Keratinocyte (primary cell): ENCODE data around the gene ADAT1. TPM values are rescaled to one million over a fixed set of nuclear protein-coding genes. Genes with fewer than 3 reads are reported as not detected.

Experiments used
- DNase-seq: peaks from one replicate; pipeline ENCODE4 v3.0.0-alpha.2; 2011; ENCODE audit warnings: low read depth, missing footprints, low spot score
- FAIRE-seq: peaks from 2 replicates; lab custom pipeline; 2011; peaks lifted over from hg19 to GRCh38; lab: Jason Lieb, UNC
- H2AFZ ChIP-seq: 2 replicates; pipeline ENCODE4 v1.6.0; 2012; ENCODE audit warnings: low read length, control low read depth, inconsistent platforms; ENCODE audit not compliant: control insufficient read depth
- H3K27ac ChIP-seq: 2 replicates; pipeline ENCODE4 v1.5.1; 2011; ENCODE audit warnings: low read length; ENCODE audit not compliant: control insufficient read depth, insufficient read depth
- H3K27me3 ChIP-seq: 3 replicates; pipeline ENCODE4 v1.6.0; 2011; ENCODE audit warnings: low read length; ENCODE audit not compliant: control insufficient read depth, insufficient read depth; ENCODE audit errors: extremely low read depth
- H3K36me3 ChIP-seq, 2 experiments: 2 replicates in 1 of 2; 3 replicates in 1 of 2; pipeline ENCODE4 v1.5.1; 2011; ENCODE audit warnings: low read length in 2 of 2, mild to moderate bottlenecking in 1 of 2; ENCODE audit not compliant: control insufficient read depth in 2 of 2, insufficient read depth in 2 of 2; ENCODE audit errors: extremely low read depth in 1 of 2
- H3K4me1 ChIP-seq: 3 replicates; pipeline ENCODE4 v1.5.1; 2011; ENCODE audit warnings: low read length; ENCODE audit not compliant: control insufficient read depth, insufficient read depth; ENCODE audit errors: extremely low read depth
- H3K4me2 ChIP-seq: 3 replicates; pipeline ENCODE4 v1.6.0; 2011; ENCODE audit warnings: low read depth, low read length; ENCODE audit not compliant: control insufficient read depth, insufficient read depth; ENCODE audit errors: extremely low read depth
- H3K4me3 ChIP-seq, 3 experiments: fragments of 200-600 bp in 1 of 3; sonication (generic) in 1 of 3; 2 replicates in 2 of 3; 3 replicates in 1 of 3; pipeline ENCODE4 v1.5.1; 2011 to 2016; ENCODE audit warnings: low read length in 3 of 3, mild to moderate bottlenecking in 3 of 3, control low read depth in 2 of 3, inconsistent platforms in 1 of 3, low read depth in 1 of 3, mixed read lengths in 1 of 3, mixed run types in 1 of 3, moderate library complexity in 1 of 3; ENCODE audit not compliant: control insufficient read depth in 2 of 3, insufficient read depth in 2 of 3; ENCODE audit errors: extremely low read depth in 1 of 3
- H3K79me2 ChIP-seq: 2 replicates; pipeline ENCODE4 v1.6.0; 2012; ENCODE audit warnings: low read length; ENCODE audit not compliant: control insufficient read depth, insufficient read depth
- H3K9ac ChIP-seq: 3 replicates; pipeline ENCODE4 v1.6.0; 2011; ENCODE audit warnings: low read length; ENCODE audit not compliant: control insufficient read depth, insufficient read depth; ENCODE audit errors: extremely low read depth
- H3K9me1 ChIP-seq: 3 replicates; pipeline ENCODE4 v1.6.0; 2011; ENCODE audit warnings: low read length; ENCODE audit not compliant: control insufficient read depth, insufficient read depth; ENCODE audit errors: extremely low read depth
- H3K9me3 ChIP-seq: 2 replicates; pipeline ENCODE4 v1.5.1; 2012; ENCODE audit warnings: low read depth, low read length; ENCODE audit not compliant: control insufficient read depth
- H4K20me1 ChIP-seq: 3 replicates; pipeline ENCODE4 v1.6.0; 2011; ENCODE audit warnings: low read length; ENCODE audit not compliant: control insufficient read depth, insufficient read depth; ENCODE audit errors: extremely low read depth
- CTCF ChIP-seq, 3 experiments: IDR thresholded peaks in 1 of 3; conservative IDR thresholded peaks in 1 of 3; optimal IDR thresholded peaks in 1 of 3; 2 replicates in 2 of 3; 3 replicates in 1 of 3; pipeline versions ENCODE3 to v1.5.1; 2011; ENCODE audit warnings: low read length in 3 of 3, mild to moderate bottlenecking in 3 of 3, moderate library complexity in 2 of 3, control low read depth in 1 of 3, inconsistent platforms in 1 of 3; ENCODE audit not compliant: insufficient read depth in 2 of 3; ENCODE audit errors: extremely low read depth in 1 of 3
- EZH2 ChIP-seq: IDR thresholded peaks from one replicate; pipeline ENCODE4 v1.6.1; 2012; ENCODE audit warnings: inconsistent platforms, mild to moderate bottlenecking, low read length, moderate library complexity
- dilution Hi-C: fragments of 300-500 bp; cut with MboI; formaldehyde crosslinking; loops from one replicate; pipeline ENCODE4 v1.7.0; 2020; ENCODE audit warnings: low sequenced_read_pairs; ENCODE audit not compliant: extremely low pct_ligation_motif_present
- polyA plus RNA-seq, 5 experiments: library from polyadenylated mRNA; depleted of rRNA in 3 of 5; stranded (reverse) in 3 of 5; stranded (forward) in 1 of 5; unstranded in 1 of 5; fragments of >200 nt; gene quantifications; 1 replicate in 1 of 5; 2 replicates in 3 of 5; 3 replicates in 1 of 5; pipeline versions ENCODE4 v1.2.1 to v1.2.3, GENCODE V29; 2011 to 2012; ENCODE audit warnings: missing spikeins in 2 of 5, low read depth in 1 of 5, low replicate concordance in 1 of 5

The ADAT1 gene
- polyA plus RNA-seq, 1 donor (not counting 4 experiments of a cell fraction or from before 2014, with no cell fraction given) = 34.4 TPM

GRCh38 chr16:75658175-75658574 lies 35.1 kb upstream of the ADAT1 start:
- H4K20me1 ChIP-seq = no peaks in the 10 kb centered on the region
- peaks cover 13 to 17% of the 10 kb centered on the region in 2 experiments for H3K36me3 ChIP-seq
- no peaks in the 10 kb centered on the region for H3K9me3 ChIP-seq
- no peak overlapping the region for H3K27ac ChIP-seq
- no peak overlapping the region for H3K4me2 ChIP-seq
- no peaks in the 10 kb centered on the region for H3K9me1 ChIP-seq
- dilution Hi-C loops = no loop called here
- H3K27me3 ChIP-seq = no peaks in the 10 kb centered on the region
- H3K9ac ChIP-seq = no peak overlapping the region
- TF ChIP-seq CTCF (optimal IDR thresholded peaks at IDR 0.05 in 1 of 3, IDR thresholded peaks at IDR 0.05 in 1 of 3, conservative IDR thresholded peaks at IDR 0.05 in 1 of 3; ENCODE audit: extremely low read depth in 1 of 3, insufficient read depth in 2 of 3, low read length in 3 of 3) = no peak
- TF ChIP-seq EZH2 = no peak
- FAIRE-seq (no peak), DNase-seq (no peak)
- no peaks in the 10 kb centered on the region for H3K4me1 ChIP-seq
- H2AFZ ChIP-seq = no peak overlapping the region
- no peak overlapping the region for H3K4me3 ChIP-seq
- H3K79me2 ChIP-seq = peaks cover 13% of the 10 kb centered on the region

- H2AFZ ChIP-seq = no peak overlapping the region
- H3K9me3 ChIP-seq = no peaks in the 10 kb centered on the region
- no peak overlapping the region for H3K4me3 ChIP-seq
- DNase-seq (no peak), FAIRE-seq (no peak)
- TF ChIP-seq CTCF (optimal IDR thresholded peaks at IDR 0.05 in 1 of 3, IDR thresholded peaks at IDR 0.05 in 1 of 3, conservative IDR thresholded peaks at IDR 0.05 in 1 of 3; ENCODE audit: extremely low read depth in 1 of 3, insufficient read depth in 2 of 3, low read length in 3 of 3) (no peak), EZH2 (no peak)
- H3K9me1 ChIP-seq = peaks cover 2% of the 10 kb centered on the region
- no peaks in the 10 kb centered on the region for H3K27me3 ChIP-seq
- H3K36me3 ChIP-seq = peaks cover 17% of the 10 kb centered on the region in 2 experiments
- dilution Hi-C loops = no loop called here
- peaks cover 7% of the 10 kb centered on the region for H3K4me1 ChIP-seq
- H3K79me2 ChIP-seq = peaks cover 56% of the 10 kb centered on the region
- H4K20me1 ChIP-seq = peaks cover 4% of the 10 kb centered on the region
- H3K27ac ChIP-seq = no peak overlapping the region
- H3K4me2 ChIP-seq = no peak overlapping the region
- no peak overlapping the region for H3K9ac ChIP-seq
Observed at GRCh38 chr16:75653922-75654321, 30.8 kb upstream of the ADAT1 start.
